ENCODE measurements around the gene PRKAA1.

- TF ChIP-seq POLR2A (IDR thresholded peaks at IDR 0.05; ENCODE audit: low read depth, low read length): no peak
- TF ChIP-seq CTCF (conservative IDR thresholded peaks at IDR 0.05; ENCODE audit: low read depth, low read length): no peak
- no peak for TF ChIP-seq USF2 (IDR thresholded peaks at IDR 0.05; ENCODE audit: low read depth, low read length)
- TF ChIP-seq RAD21 (IDR thresholded peaks at IDR 0.05; ENCODE audit: low read length): no peak
- no peak for TF ChIP-seq RFX5 (IDR thresholded peaks at IDR 0.05; ENCODE audit: low read depth, low read length)
- no peak for TF ChIP-seq CEBPB (IDR thresholded peaks at IDR 0.05; ENCODE audit: low read depth, low read length)
- TF ChIP-seq MXI1 (IDR thresholded peaks at IDR 0.05; ENCODE audit: borderline replicate concordance, low read depth, low read length): no peak
- no peak for TF ChIP-seq MAFK (IDR thresholded peaks at IDR 0.05; ENCODE audit: low read depth, low read length)
- TF ChIP-seq BHLHE40 (IDR thresholded peaks at IDR 0.05; ENCODE audit: low read depth, low read length): no peak
- TF ChIP-seq ELK1 (IDR thresholded peaks at IDR 0.05; ENCODE audit: borderline replicate concordance, low read depth, low read length): no peak
- TF ChIP-seq MAZ (IDR thresholded peaks at IDR 0.05; ENCODE audit: borderline replicate concordance, low read depth, low read length): no peak
Measured at GRCh38 chr5:40775846-40776657, 22.1 kb downstream of the PRKAA1 start.
